T-helper 2 cell treated with Interferon-gamma antibody and Interleukin-4, amounts not matched to agents 100 ng/mL and 5 ng/mL, for 36 hours (primary cell): ENCODE data around the gene ANXA1. TPM values are rescaled to one million over a fixed set of nuclear protein-coding genes. Genes with fewer than 3 reads are reported as not detected.

ENCODE experiments used
- intact Hi-C: fragments of 100-400 bp; cut with micrococcal nuclease; formaldehyde crosslinking; loops from one replicate; pipeline ENCODE4 v1.15.1; 2023
- total RNA-seq: library from RNA; stranded (reverse); gene quantifications from 2 replicates; pipeline ENCODE4 v1.2.3, GENCODE V29; 2022

The ANXA1 gene
- total RNA-seq, 1 donor from 2014 or later, result 207 TPM

DNA sequence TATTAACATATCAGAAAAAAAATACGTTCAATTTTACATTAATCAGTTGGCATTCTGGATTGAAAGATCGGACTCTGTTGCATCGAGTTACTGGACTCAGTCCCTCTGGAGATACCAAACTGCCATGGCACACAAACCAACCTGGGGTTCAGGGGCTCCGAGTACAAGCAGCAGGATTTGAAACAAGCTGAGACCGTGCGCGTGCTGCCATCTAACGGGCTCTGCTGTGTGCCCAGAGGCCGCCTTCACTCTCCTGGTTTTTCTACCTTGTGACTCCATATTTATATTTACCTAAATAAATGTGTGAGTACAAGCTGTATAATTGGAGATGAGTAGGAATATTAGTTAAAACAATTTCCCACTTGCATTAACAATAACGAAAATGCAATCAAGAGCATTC, 48.2 kb downstream of the ANXA1 start:
- intact Hi-C loops, result loop anchor here (2.0 to 10.0 kb wide), 4 partner anchors 1177 to 1545 kb away; no protein-coding TSS in a partner anchor

- intact Hi-C loops, result loop anchor here (2.0 to 10.0 kb wide), 4 partner anchors 1176 to 1544 kb away; no protein-coding TSS in a partner anchor
These were observed 49.2 kb downstream of the ANXA1 start for GRCh38 chr9:73200694-73201452.

DNA sequence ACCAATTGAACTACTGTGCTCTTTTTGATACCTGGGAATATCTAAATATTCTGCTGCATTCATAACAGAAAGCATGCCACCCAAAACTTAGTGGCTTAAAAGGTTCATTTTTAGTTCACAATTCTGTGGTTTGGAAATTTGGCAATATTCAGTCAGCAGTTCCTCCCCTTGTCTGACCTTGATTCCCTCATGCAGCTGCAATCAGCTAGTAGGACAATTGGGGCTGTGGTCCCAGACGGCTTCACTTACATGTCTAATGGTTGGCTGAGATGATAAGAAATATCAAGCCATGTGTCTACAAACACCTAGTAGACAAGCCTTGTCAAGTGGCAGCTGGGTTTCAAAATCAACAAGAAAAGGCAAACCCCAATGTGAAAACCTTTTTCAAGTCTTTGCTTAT, 51.3 kb downstream of the ANXA1 start:
- intact Hi-C loops, result loop anchor here (5.0 to 10.0 kb wide), 2 partner anchors 1174 to 1542 kb away; no protein-coding TSS in a partner anchor

GRCh38 chr9:73204936-73205335, 53.3 kb downstream of the ANXA1 start:
- intact Hi-C loops, result loop anchor here (5.0 to 10.0 kb wide), 2 partner anchors 1172 to 1540 kb away; no protein-coding TSS in a partner anchor

DNA sequence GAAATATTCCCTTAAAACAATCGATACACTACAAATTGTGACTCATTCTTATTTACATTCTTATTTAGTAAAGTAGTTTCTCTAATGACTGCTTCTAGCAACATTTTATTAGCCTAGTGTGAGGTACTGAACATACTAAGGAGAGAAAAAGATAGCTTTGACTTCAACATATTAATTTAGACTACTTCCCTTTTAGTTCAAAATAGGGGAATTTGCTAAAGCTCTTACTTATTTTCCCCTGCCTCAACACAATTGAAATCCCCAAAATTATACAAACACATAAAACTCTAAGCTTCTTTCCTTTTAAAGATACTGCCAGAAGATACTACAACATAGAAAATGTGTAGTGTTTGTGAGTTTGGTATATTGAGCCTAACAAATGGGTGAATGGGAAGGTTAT, 55.2 kb downstream of the ANXA1 start:
- intact Hi-C loops, result loop anchor here (10.0 kb wide), 1 partner anchor 1538 kb away; no protein-coding TSS in a partner anchor

GRCh38 chr9:73210886-73211666, 59.4 kb downstream of the ANXA1 start:
- intact Hi-C loops, result no loop called here

DNA sequence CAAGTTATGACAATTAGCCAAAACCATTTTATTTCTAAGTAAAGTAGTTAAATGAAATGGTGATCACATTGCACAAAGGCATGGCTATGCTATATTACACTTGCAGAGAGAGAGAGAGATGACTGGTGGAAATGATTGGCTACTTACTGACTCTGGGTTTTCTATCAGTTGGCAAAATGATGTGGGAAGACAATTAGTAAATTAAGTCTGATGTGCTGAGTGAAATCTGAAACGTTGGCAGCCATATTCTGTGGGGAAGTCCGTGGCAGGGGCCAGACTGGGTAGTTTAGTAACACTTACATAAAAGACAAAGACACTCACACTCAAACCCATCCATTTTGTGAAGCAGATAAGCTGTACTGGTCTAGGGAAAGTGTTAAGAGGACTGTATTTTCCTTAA, 61.6 kb downstream of the ANXA1 start:
- intact Hi-C loops, result no loop called here

- intact Hi-C loops, result no loop called here
These were observed 63.6 kb downstream of the ANXA1 start for GRCh38 chr9:73215249-73215648.

DNA sequence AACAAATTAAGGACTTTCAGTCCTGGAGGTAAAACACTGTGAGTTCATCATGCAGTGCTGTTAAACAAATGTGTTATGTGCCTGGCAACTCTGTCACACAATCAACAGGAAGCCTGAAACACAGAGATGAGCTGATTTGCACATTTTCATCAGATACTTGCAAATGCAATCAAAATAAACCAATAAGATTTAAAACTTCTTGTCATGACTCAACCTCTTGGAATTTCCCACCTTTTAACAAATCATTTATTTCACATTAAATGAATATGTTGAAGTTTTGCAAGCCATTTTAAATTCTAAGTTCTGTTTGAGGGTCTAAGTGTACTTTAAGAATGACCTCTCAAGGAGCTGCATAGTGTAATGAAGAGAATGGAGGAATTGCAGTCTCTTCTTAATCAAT, 64.4 kb downstream of the ANXA1 start:
- intact Hi-C loops, result no loop called here

Other genes with a start within 250 kb of the ANXA1 start
- gene ALDH1A1, start 198.8 kb upstream of the ANXA1 start, total RNA-seq, result not detected in 2 replicates